BJ (cell line): ENCODE measurements around the gene ZAP70. TPM values are rescaled to one million over a fixed set of nuclear protein-coding genes. Genes with fewer than 3 reads are reported as not detected.

Source experiments
- CTCF ChIA-PET: fragments of 350-600 bp; formaldehyde crosslinking; extraction: SDS; loops from one replicate; lab custom pipeline; 2021; ENCODE audit warnings: antibody characterized with exemption, inconsistent platforms; lab: Yijun Ruan, JAX
- POLR2A ChIA-PET: fragments of 300-600 bp; sonication (Branson Sonifier 250); formaldehyde crosslinking; extraction: SDS; loops from one replicate; lab custom pipeline; 2021; ENCODE audit warnings: antibody characterized with exemption; lab: Charles Lee
- DNase-seq: peaks from one replicate; pipeline ENCODE4 v3.0.0-alpha.2; 2011; ENCODE audit warnings: low read depth
- H3K27me3 ChIP-seq: 2 replicates; pipeline ENCODE4 v1.6.0; 2011; ENCODE audit warnings: low read length; ENCODE audit not compliant: control insufficient read depth, insufficient read depth
- H3K36me3 ChIP-seq: 2 replicates; pipeline ENCODE4 v1.5.1; 2011; ENCODE audit warnings: low read length; ENCODE audit not compliant: control insufficient read depth, insufficient read depth
- H3K4me3 ChIP-seq: 2 replicates; pipeline ENCODE4 v1.5.1; 2011; ENCODE audit warnings: low read depth, mild to moderate bottlenecking, control low read depth, low read length
- polyA plus RNA-seq: library from polyadenylated mRNA; depleted of rRNA; stranded (reverse); fragments of >200 nt; gene quantifications from 2 replicates; pipeline ENCODE4 v1.2.3, GENCODE V29; 2011
- TF ChIP-seq, protein P1 (sequence below): IDR thresholded peaks from 2 replicates; pipeline ENCODE4 v1.5.1; 2011; ENCODE audit warnings: low read depth, mild to moderate bottlenecking, control low read depth, inconsistent platforms, low read length, moderate library complexity; ENCODE audit not compliant: insufficient read depth

ZAP70 gene
- polyA plus RNA-seq, 1 experiment = 0.16 TPM

DNA sequence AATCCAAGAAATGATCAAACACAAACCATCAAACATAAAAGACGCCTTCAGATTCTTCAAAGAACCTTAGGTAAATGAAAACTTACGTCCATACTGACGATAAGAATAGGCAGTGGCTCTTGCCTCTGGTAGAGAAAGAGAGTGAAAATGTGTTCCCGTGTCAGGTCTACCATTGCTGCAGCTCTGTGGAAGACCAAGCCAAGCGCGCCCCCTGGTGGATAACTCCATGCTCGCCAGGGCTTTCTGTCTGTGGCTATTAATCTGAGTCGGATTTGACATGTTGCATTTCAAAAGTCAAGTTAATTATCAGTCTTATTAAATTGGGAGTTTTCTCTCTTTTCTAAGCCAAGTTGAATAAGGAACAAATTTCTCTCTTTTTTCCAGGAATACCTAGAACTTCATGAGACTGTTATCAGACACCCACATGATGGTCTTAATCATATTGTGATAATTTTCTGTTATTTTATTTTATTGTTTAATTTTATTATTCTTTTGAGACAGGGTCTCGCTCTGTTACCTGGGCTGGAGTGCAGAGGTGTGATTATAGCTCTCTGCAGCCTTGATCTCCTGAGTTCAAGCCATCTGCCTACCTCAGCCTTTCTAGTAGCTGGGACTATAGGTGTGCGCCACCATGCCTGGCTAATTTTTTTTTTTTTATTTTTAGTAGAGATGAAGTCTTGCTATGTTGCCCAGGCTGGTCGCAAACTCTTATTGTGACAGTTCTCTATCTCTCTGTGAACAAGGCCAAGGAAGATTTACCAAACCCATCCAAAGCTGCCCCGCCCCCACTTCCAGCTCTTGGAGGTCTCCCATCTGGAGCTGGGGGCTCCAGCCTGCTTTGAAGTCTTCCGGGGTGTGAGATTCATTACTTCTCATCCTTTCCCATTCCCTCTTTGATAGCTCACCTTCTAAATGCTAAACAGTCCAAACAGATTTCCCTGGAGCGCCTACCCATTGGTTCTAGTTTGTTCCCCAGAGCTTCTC lies 15.8 kb upstream of the ZAP70 start:
- TF ChIP-seq, protein P1, sequence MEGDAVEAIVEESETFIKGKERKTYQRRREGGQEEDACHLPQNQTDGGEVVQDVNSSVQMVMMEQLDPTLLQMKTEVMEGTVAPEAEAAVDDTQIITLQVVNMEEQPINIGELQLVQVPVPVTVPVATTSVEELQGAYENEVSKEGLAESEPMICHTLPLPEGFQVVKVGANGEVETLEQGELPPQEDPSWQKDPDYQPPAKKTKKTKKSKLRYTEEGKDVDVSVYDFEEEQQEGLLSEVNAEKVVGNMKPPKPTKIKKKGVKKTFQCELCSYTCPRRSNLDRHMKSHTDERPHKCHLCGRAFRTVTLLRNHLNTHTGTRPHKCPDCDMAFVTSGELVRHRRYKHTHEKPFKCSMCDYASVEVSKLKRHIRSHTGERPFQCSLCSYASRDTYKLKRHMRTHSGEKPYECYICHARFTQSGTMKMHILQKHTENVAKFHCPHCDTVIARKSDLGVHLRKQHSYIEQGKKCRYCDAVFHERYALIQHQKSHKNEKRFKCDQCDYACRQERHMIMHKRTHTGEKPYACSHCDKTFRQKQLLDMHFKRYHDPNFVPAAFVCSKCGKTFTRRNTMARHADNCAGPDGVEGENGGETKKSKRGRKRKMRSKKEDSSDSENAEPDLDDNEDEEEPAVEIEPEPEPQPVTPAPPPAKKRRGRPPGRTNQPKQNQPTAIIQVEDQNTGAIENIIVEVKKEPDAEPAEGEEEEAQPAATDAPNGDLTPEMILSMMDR = peak; percentile 86
- ChIA-PET POLR2A (no interaction called here), CTCF (interaction anchor here (0.6 to 7.4 kb wide), 32 partner anchors 8 to 1634 kb away, joined by 3 to 171 read pairs (median 4); partner anchors contain the start of genes ACTR1B, ANKRD36B, COX5B and ZAP70)
- peak; percentile 9 for DNase-seq
- Histone ChIP-seq H3K27me3 (no peaks in the 10 kb centered on the region), H3K36me3 (no peaks in the 10 kb centered on the region), H3K4me3 (no peak overlapping the region)

DNA sequence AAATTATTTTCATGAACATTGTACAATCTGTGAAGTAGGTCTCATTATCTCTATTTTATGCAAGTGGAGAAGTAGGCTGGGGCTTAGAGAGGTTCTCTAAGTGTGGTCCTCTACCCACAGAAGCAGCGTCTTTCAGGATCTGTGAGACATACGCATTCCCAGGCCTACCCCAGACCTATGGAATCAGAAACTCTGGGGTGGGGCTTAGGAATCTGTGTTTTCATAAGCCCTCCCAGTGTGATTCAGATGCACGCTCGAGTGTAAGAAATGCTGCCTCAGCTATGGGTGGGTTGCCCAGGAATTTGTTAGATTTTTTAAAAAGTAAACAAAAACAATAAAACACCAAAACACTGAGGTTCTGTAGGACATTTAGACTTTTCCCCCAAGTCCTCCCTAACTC lies 14.8 kb upstream of the ZAP70 start:
- TF ChIP-seq, protein P1 = no peak
- POLR2A ChIA-PET = no interaction called here
- DNase-seq = no peak
- H3K4me3 ChIP-seq = no peak overlapping the region
- H3K36me3 ChIP-seq = no peaks in the 10 kb centered on the region
- no peaks in the 10 kb centered on the region for H3K27me3 ChIP-seq
- CTCF ChIA-PET = interaction anchor here (1.0 to 7.4 kb wide), 14 partner anchors 10 to 1635 kb away, joined by 3 to 171 read pairs (median 10); partner anchors contain the start of genes ACTR1B, ANKRD36B, COX5B and ZAP70

DNA sequence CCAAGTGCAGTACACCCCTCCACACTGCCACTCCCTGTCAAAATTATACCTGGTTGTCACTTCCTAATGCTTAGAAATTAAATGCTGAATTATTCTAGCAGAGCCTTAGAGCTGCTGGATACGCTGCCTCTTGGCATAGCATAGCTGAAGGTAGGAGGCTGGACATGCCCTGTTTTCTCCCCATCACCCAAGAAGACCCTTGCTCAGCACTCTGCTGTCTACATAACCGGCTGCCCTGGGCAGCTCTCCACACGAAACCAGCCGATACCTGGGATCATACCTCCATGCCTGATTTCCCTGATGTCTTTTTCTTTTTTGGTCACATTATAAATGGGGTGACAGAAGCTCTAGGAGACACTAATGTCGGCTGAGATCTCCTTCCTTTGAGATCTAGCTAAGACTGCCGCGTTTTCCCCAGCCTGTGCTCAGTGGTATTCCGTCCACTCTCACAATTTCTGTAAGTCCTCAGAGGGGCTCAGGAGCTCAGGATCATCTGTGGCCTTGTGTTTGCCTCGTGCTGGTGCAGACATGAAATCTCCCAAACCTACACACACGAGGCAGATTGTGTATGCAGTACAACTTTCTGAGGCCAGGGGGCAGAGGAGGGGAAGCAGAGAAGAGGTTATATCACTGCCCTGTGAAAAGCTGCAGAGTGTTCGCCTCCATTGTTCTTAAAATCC lies 13.5 kb upstream of the ZAP70 start:
- DNase-seq = no peak
- POLR2A ChIA-PET = interaction anchor here (0.6 kb wide), 1 partner anchor 685 kb away, joined by 3 read pairs; no protein-coding TSS in a partner anchor
- Histone ChIP-seq H3K27me3 (no peaks in the 10 kb centered on the region), H3K4me3 (no peak overlapping the region), H3K36me3 (no peaks in the 10 kb centered on the region)
- CTCF ChIA-PET = interaction anchor here (0.6 to 7.4 kb wide), 26 partner anchors 9 to 1635 kb away, joined by 3 to 171 read pairs (median 4); partner anchors contain the start of genes ANKRD36B and ZAP70
- TF ChIP-seq, protein P1 = peak; percentile 80

DNA sequence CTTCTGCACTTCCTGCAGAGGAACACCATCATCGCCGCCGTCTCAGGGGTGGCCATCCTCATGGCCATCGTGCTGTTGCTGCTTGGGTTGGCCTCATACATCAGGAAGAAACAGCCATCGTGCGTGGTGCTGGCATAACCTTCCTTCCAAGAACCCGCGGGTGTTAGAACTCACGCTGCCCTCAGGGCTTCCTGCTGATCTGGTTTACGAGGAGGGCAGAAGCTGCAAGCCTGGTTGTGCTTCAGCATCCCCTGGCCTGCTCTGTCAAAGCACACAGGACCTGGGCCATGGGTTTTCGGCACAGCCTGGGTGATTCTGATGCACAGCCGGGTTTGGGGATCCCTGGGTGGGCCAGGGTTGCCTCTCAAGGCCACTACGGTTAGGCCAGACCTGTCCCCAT lies 12.2 kb upstream of the ZAP70 start:
- CTCF ChIA-PET = interaction anchor here (0.6 to 7.4 kb wide), 9 partner anchors 8 to 1636 kb away, joined by 3 to 92 read pairs (median 8); no protein-coding TSS in a partner anchor
- H3K36me3 ChIP-seq = no peaks in the 10 kb centered on the region
- no peak for DNase-seq
- POLR2A ChIA-PET = no interaction called here
- TF ChIP-seq, protein P1 = no peak
- no peaks in the 10 kb centered on the region for H3K27me3 ChIP-seq
- no peak overlapping the region for H3K4me3 ChIP-seq
